Prostate gland (tissue), 2 donors: ENCODE results near the gene BARX2.

Experiments used
- CTCF ChIP-seq, 4 experiments: fragments of 200-600 bp in 2 of 4; fragments of 450-650 bp in 2 of 4; sonication (generic) in 2 of 4; IDR thresholded peaks; 1 replicate in 3 of 4; 2 replicates in 1 of 4; pipeline ENCODE4 v1.5.1; 2016 to 2019; ENCODE audit warnings: antibody characterized with exemption in 4 of 4, mild to moderate bottlenecking in 2 of 4, moderate library complexity in 2 of 4
- POLR2A ChIP-seq: fragments of 450-650 bp; IDR thresholded peaks from one replicate; pipeline ENCODE4 v1.6.1; 2016; ENCODE audit warnings: antibody characterized with exemption, mild to moderate bottlenecking

GRCh38 chr11:129352676-129353075, 23.0 kb upstream of the BARX2 start:
- TF ChIP-seq CTCF (IDR thresholded peaks at IDR 0.05): no peak
- no peak for TF ChIP-seq POLR2A
